Activated CD4-positive, alpha-beta T cell treated with anti-CD3 and anti-CD28 coated beads for 36 hours (primary cell): ENCODE results near the gene KLHL3. TPM values are rescaled to one million over a fixed set of nuclear protein-coding genes. Genes with fewer than 3 reads are reported as not detected.

Source experiments
- ATAC-seq: fragments of 200-7000 bp; cut with Tn5 transposase; one replicate; pipeline ENCODE4 v1.10.0; 2021; ENCODE audit warnings: mild to moderate bottlenecking, moderate library complexity
- CTCF ChIA-PET: fragments of 350-600 bp; sonication (Branson Sonifier 250); formaldehyde crosslinking; loops from one replicate; lab custom pipeline; 2021; ENCODE audit warnings: antibody characterized with exemption; lab: Charles Lee
- POLR2A ChIA-PET: fragments of 350-600 bp; sonication (Branson Sonifier 250); formaldehyde crosslinking; loops from one replicate; lab custom pipeline; 2021; ENCODE audit warnings: antibody characterized with exemption, inconsistent platforms; lab: Charles Lee
- DNase-seq: peaks from one replicate; pipeline ENCODE4 v3.0.0-alpha.2; 2020
- H3K27ac Mint-ChIP-seq: one replicate; pipeline ENCODE4 v1.8.0; 2021; ENCODE audit warnings: mixed read lengths
- H3K27me3 Mint-ChIP-seq: one replicate; pipeline ENCODE4 v1.8.0; 2021; ENCODE audit warnings: mixed read lengths
- H3K36me3 Mint-ChIP-seq: one replicate; pipeline ENCODE4 v1.8.0; 2021; ENCODE audit warnings: low read depth, mixed read lengths
- H3K4me1 Mint-ChIP-seq: one replicate; pipeline ENCODE4 v1.8.0; 2021; ENCODE audit warnings: mixed read lengths
- H3K4me3 Mint-ChIP-seq: one replicate; pipeline ENCODE4 v1.8.0; 2021; ENCODE audit warnings: mild to moderate bottlenecking, moderate library complexity, mixed read lengths
- H3K9me3 Mint-ChIP-seq: one replicate; pipeline ENCODE4 v1.8.0; 2021; ENCODE audit warnings: low read depth, mixed read lengths
- intact Hi-C, 2 experiments: fragments of 100-400 bp; cut with DNase I in 1 of 2; cut with micrococcal nuclease in 1 of 2; formaldehyde crosslinking; loops; one replicate each; pipeline versions ENCODE4 v1.14.2 to v1.15.1; 2022 to 2024; cut with DNase I, micrococcal nuclease
- total RNA-seq, 2 experiments: library from RNA; stranded (reverse); gene quantifications; one replicate each; pipeline ENCODE4 v1.2.3, GENCODE V29; 2021

KLHL3 gene
- total RNA-seq, 2 experiments from 2014 or later, result 6.8 to 10.8 TPM

GRCh38 chr5:137621861-137622823 is 113.7 kb downstream of the KLHL3 start:
- H3K4me1 Mint-ChIP-seq, result no peaks in the 10 kb centered on the region
- intact Hi-C loops, result no loop called here
- H3K36me3 Mint-ChIP-seq, result peaks cover 10% of the 10 kb centered on the region
- no peak for ATAC-seq
- H3K9me3 Mint-ChIP-seq, result no peaks in the 10 kb centered on the region
- no peak overlapping the region for H3K27ac Mint-ChIP-seq
- no peak overlapping the region for H3K4me3 Mint-ChIP-seq
- DNase-seq, result no peak
- ChIA-PET CTCF (interaction anchor here (3.8 kb wide), 1 partner anchor 8 kb away, joined by 18 read pairs; no protein-coding TSS in a partner anchor), POLR2A (no interaction called here)
- H3K27me3 Mint-ChIP-seq, result no peaks in the 10 kb centered on the region

GRCh38 chr5:137621306-137621705 is 114.6 kb downstream of the KLHL3 start:
- intact Hi-C loops, result no loop called here

GRCh38 chr5:137619191-137619870 is 116.6 kb downstream of the KLHL3 start:
- ATAC-seq (no peak), DNase-seq (no peak)
- Mint-ChIP-seq H3K9me3 (no peaks in the 10 kb centered on the region), H3K27ac (no peak overlapping the region), H3K27me3 (no peaks in the 10 kb centered on the region), H3K4me1 (peaks cover under 1% of the 10 kb centered on the region), H3K4me3 (no peak overlapping the region), H3K36me3 (peaks cover 8% of the 10 kb centered on the region)
- POLR2A ChIA-PET, result interaction anchor here (0.7 kb wide), 1 partner anchor 134 kb away, joined by 3 read pairs; no protein-coding TSS in a partner anchor
- intact Hi-C loops, result no loop called here
- CTCF ChIA-PET, result interaction anchor here (2.4 to 3.8 kb wide), 2 partner anchors 11 to 15 kb away, joined by 6 to 18 read pairs; no protein-coding TSS in a partner anchor

More at GRCh38 chr5:137621306-137621705, 114.6 kb downstream of the KLHL3 start:
- Mint-ChIP-seq H3K4me1 (no peaks in the 10 kb centered on the region), H3K36me3 (peaks cover 10% of the 10 kb centered on the region), H3K27me3 (no peaks in the 10 kb centered on the region), H3K27ac (no peak overlapping the region), H3K9me3 (no peaks in the 10 kb centered on the region), H3K4me3 (no peak overlapping the region)
- DNase-seq (no peak), ATAC-seq (no peak)
- ChIA-PET CTCF (interaction anchor here (3.8 kb wide), 1 partner anchor 9 kb away, joined by 18 read pairs; no protein-coding TSS in a partner anchor), POLR2A (no interaction called here)

GRCh38 chr5:137618476-137618875 is 117.4 kb downstream of the KLHL3 start:
- no peaks in the 10 kb centered on the region for H3K9me3 Mint-ChIP-seq
- POLR2A ChIA-PET, result no interaction called here
- intact Hi-C loops, result no loop called here

GRCh38 chr5:137617528-137618205 is 118.2 kb downstream of the KLHL3 start:
- Mint-ChIP-seq H3K4me1 (peaks cover 15% of the 10 kb centered on the region), H3K9me3 (no peaks in the 10 kb centered on the region), H3K4me3 (no peak overlapping the region), H3K27ac (no peak overlapping the region), H3K36me3 (peaks cover 8% of the 10 kb centered on the region), H3K27me3 (no peaks in the 10 kb centered on the region)
- DNase-seq (no peak), ATAC-seq (no peak)
- ChIA-PET CTCF (interaction anchor here (0.5 to 1.2 kb wide), 4 partner anchors 8 to 13 kb away, joined by 3 to 5 read pairs (median 4); no protein-coding TSS in a partner anchor), POLR2A (no interaction called here)
- intact Hi-C loops, result no loop called here

More at GRCh38 chr5:137618476-137618875, 117.4 kb downstream of the KLHL3 start:
- Mint-ChIP-seq H3K4me1 (peaks cover 9% of the 10 kb centered on the region), H3K4me3 (no peak overlapping the region), H3K36me3 (peaks cover 8% of the 10 kb centered on the region), H3K27me3 (no peaks in the 10 kb centered on the region), H3K27ac (no peak overlapping the region)
- ATAC-seq, result no peak
- no peak for DNase-seq
- CTCF ChIA-PET, result interaction anchor here (2.4 to 3.8 kb wide), 2 partner anchors 11 to 16 kb away, joined by 6 to 18 read pairs; no protein-coding TSS in a partner anchor

GRCh38 chr5:137616046-137616445 is 119.8 kb downstream of the KLHL3 start:
- ATAC-seq, result no peak
- Mint-ChIP-seq H3K27me3 (peaks cover 3% of the 10 kb centered on the region), H3K4me1 (peaks cover 15% of the 10 kb centered on the region), H3K4me3 (no peak overlapping the region), H3K36me3 (no peaks in the 10 kb centered on the region), H3K27ac (no peak overlapping the region), H3K9me3 (no peaks in the 10 kb centered on the region)
- DNase-seq, result no peak
- intact Hi-C loops, result no loop called here
- ChIA-PET POLR2A (no interaction called here), CTCF (no interaction called here)

- ChIA-PET POLR2A (no interaction called here), CTCF (no interaction called here)
- Mint-ChIP-seq H3K27ac (no peak overlapping the region), H3K4me1 (peaks cover 15% of the 10 kb centered on the region), H3K36me3 (no peaks in the 10 kb centered on the region), H3K9me3 (no peaks in the 10 kb centered on the region), H3K4me3 (no peak overlapping the region), H3K27me3 (peaks cover 6% of the 10 kb centered on the region)
- no peak for ATAC-seq
- intact Hi-C loops, result no loop called here
- no peak for DNase-seq
Observed at GRCh38 chr5:137615171-137615775, 120.6 kb downstream of the KLHL3 start.

GRCh38 chr5:137613554-137614265 is 122.2 kb downstream of the KLHL3 start:
- ChIA-PET CTCF (interaction anchor here (0.6 to 1.6 kb wide), 2 partner anchors 16 to 164 kb away, joined by 6 read pairs; no protein-coding TSS in a partner anchor), POLR2A (no interaction called here)
- Mint-ChIP-seq H3K4me1 (peaks cover 15% of the 10 kb centered on the region), H3K9me3 (no peaks in the 10 kb centered on the region), H3K27me3 (peaks cover 6% of the 10 kb centered on the region), H3K4me3 (no peak overlapping the region), H3K27ac (peak overlapping the region; percentile 27), H3K36me3 (no peaks in the 10 kb centered on the region)
- intact Hi-C loops, result no loop called here
- ATAC-seq, result peak; percentile 90
- peak; percentile 36 for DNase-seq

GRCh38 chr5:137612576-137612975 is 123.3 kb downstream of the KLHL3 start:
- no peak overlapping the region for H3K27ac Mint-ChIP-seq
- ATAC-seq, result no peak
- ChIA-PET POLR2A (interaction anchor here (0.6 kb wide), 1 partner anchor 270 kb away, joined by 3 read pairs; no protein-coding TSS in a partner anchor), CTCF (no interaction called here)
- intact Hi-C loops, result no loop called here
- H3K4me3 Mint-ChIP-seq, result no peak overlapping the region
- H3K27me3 Mint-ChIP-seq, result peaks cover 8% of the 10 kb centered on the region
- peaks cover 15% of the 10 kb centered on the region for H3K4me1 Mint-ChIP-seq
- no peaks in the 10 kb centered on the region for H3K9me3 Mint-ChIP-seq
- H3K36me3 Mint-ChIP-seq, result no peaks in the 10 kb centered on the region
- no peak for DNase-seq

GRCh38 chr5:137611794-137612435 is 124.0 kb downstream of the KLHL3 start:
- DNase-seq (no peak), ATAC-seq (no peak)
- intact Hi-C loops, result no loop called here
- H3K4me1 Mint-ChIP-seq, result peaks cover 15% of the 10 kb centered on the region
- no peak overlapping the region for H3K4me3 Mint-ChIP-seq
- H3K36me3 Mint-ChIP-seq, result no peaks in the 10 kb centered on the region
- no peak overlapping the region for H3K27ac Mint-ChIP-seq
- peaks cover 11% of the 10 kb centered on the region for H3K27me3 Mint-ChIP-seq
- CTCF ChIA-PET, result no interaction called here
- POLR2A ChIA-PET, result no interaction called here
- no peaks in the 10 kb centered on the region for H3K9me3 Mint-ChIP-seq
